CD4-positive, alpha-beta T cell (primary cell): ENCODE data around the gene KCNK13. TPM values are rescaled to one million over a fixed set of nuclear protein-coding genes. Genes with fewer than 3 reads are reported as not detected.
"Not testable (repeated sequence)": the region's sequence is repeated elsewhere in the genome, so short reads cannot be mapped to it uniquely, and the experiment has no call there.

Experiments
- ATAC-seq: fragments of 200-7000 bp; cut with Tn5 transposase; one replicate; pipeline ENCODE4 v1.10.0; 2022; ENCODE audit warnings: mild to moderate bottlenecking; ENCODE audit not compliant: poor library complexity
- CTCF ChIA-PET: fragments of 350-600 bp; sonication (Branson Sonifier 250); formaldehyde crosslinking; loops from one replicate; lab custom pipeline; 2021; ENCODE audit warnings: antibody characterized with exemption, inconsistent platforms; lab: Charles Lee
- POLR2A ChIA-PET: fragments of 350-600 bp; sonication (Branson Sonifier 250); formaldehyde crosslinking; loops from one replicate; lab custom pipeline; 2021; ENCODE audit warnings: antibody characterized with exemption, inconsistent platforms; lab: Charles Lee
- DNase-seq, 14 experiments: peaks; one replicate each; pipeline ENCODE4 v3.0.0-alpha.2; 2013 to 2020; ENCODE audit warnings: mixed read lengths in 2 of 14
- H3K27ac ChIP-seq, 2 donors: one replicate each; pipeline versions ENCODE4 v1.5.1 to v1.7.0; 2013; ENCODE audit warnings: low read length in 2 of 2, low read depth in 1 of 2, mild to moderate bottlenecking in 1 of 2
- H3K27me3 ChIP-seq, 2 experiments: 1 replicate in 1 of 2; 2 replicates in 1 of 2; pipeline versions ENCODE4 v1.6.1 to v1.7.0; 2013; ENCODE audit warnings: low read length in 2 of 2, control low read depth in 1 of 2, mild to moderate bottlenecking in 1 of 2, moderate library complexity in 1 of 2; ENCODE audit not compliant: insufficient read depth in 2 of 2, control insufficient read depth in 1 of 2
- H3K36me3 ChIP-seq: one replicate; pipeline ENCODE4 v1.6.1; 2013; ENCODE audit warnings: low read length, control low read depth; ENCODE audit not compliant: insufficient read depth
- H3K4me1 ChIP-seq: one replicate; pipeline ENCODE4 v1.6.1; 2013; ENCODE audit warnings: low read length, control low read depth; ENCODE audit not compliant: insufficient read depth
- H3K4me3 ChIP-seq: one replicate; pipeline ENCODE4 v1.5.1; 2013; ENCODE audit warnings: mild to moderate bottlenecking, low read length, moderate library complexity
- H3K9me3 ChIP-seq, 2 experiments: 1 replicate in 1 of 2; 2 replicates in 1 of 2; pipeline versions ENCODE4 v1.6.1 to v1.7.0; 2013; ENCODE audit warnings: low read length in 2 of 2, mild to moderate bottlenecking in 2 of 2, control low read depth in 1 of 2, moderate library complexity in 1 of 2; ENCODE audit not compliant: control insufficient read depth in 1 of 2, insufficient read depth in 1 of 2
- H3K27ac Mint-ChIP-seq: one replicate; pipeline ENCODE4 v1.8.0; 2020; ENCODE audit warnings: mixed read lengths
- H3K27me3 Mint-ChIP-seq: one replicate; pipeline ENCODE4 v1.8.0; 2021; ENCODE audit warnings: mixed read lengths
- H3K36me3 Mint-ChIP-seq: one replicate; pipeline ENCODE4 v1.8.0; 2021; ENCODE audit warnings: low read depth, mixed read lengths
- H3K4me1 Mint-ChIP-seq: one replicate; pipeline ENCODE4 v1.8.0; 2021; ENCODE audit warnings: low read depth, mixed read lengths
- H3K4me3 Mint-ChIP-seq: one replicate; pipeline ENCODE4 v1.8.0; 2020; ENCODE audit warnings: mild to moderate bottlenecking, mixed read lengths
- H3K9me3 Mint-ChIP-seq: one replicate; pipeline ENCODE4 v1.8.0; 2020; ENCODE audit warnings: mixed read lengths
- intact Hi-C, 2 experiments: fragments of 100-400 bp; cut with DNase I in 1 of 2; cut with micrococcal nuclease in 1 of 2; formaldehyde crosslinking; loops; one replicate each; pipeline versions ENCODE4 v1.15.1 to v1.9.0; 2023 to 2025; cut with DNase I, micrococcal nuclease
- total RNA-seq, 174 experiments: library from RNA in 2 of 174; stranded (reverse) in 2 of 174; gene quantifications; one replicate each; pipeline ENCODE4 v1.2.3 and lab custom pipeline; 2021 to 2026
- TF ChIP-seq, protein P1 (sequence below): fragments of 200-600 bp; IDR thresholded peaks from one replicate; pipeline ENCODE4 v1.8.0; 2022; ENCODE audit warnings: antibody characterized with exemption, mild to moderate bottlenecking

KCNK13 gene
- total RNA-seq, 2 experiments from 2014 or later, result not detected

DNA sequence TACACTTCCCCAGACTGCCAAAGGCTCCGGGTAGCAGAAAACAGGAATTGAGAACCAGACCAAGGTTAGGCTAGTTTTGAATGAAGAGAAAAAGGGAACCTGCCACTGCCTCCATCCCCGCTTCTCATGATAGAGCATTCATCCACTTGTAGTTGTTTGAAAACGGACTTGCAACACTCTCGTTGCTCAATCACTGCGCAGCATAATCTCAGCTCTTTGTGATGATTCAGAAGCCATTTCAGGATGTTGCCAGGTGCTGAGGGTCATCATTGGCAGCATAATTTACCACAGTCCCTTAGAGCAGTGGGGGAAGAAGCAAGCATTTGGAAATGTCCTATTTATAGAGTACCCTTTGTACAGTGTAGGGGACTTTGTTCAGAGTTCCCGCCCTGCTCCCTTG, 25.6 kb downstream of the KCNK13 start:
- no peak overlapping the region for H3K27ac ChIP-seq
- Mint-ChIP-seq H3K9me3 (no peaks in the 10 kb centered on the region), H3K4me3 (no peak overlapping the region), H3K27me3 (peaks cover 37% of the 10 kb centered on the region), H3K4me1 (no peaks in the 10 kb centered on the region), H3K36me3 (no peaks in the 10 kb centered on the region), H3K27ac (no peak overlapping the region)
- ATAC-seq (peak; percentile 17), DNase-seq (peak in 3 of 14 experiments; percentile 30 to 73 (median 69))
- no peaks in the 10 kb centered on the region for H3K9me3 ChIP-seq
- ChIA-PET CTCF (no interaction called here), POLR2A (no interaction called here)
- peaks cover 4 to 10% of the 10 kb centered on the region in 2 experiments for H3K27me3 ChIP-seq
- H3K4me3 ChIP-seq, result no peak overlapping the region
- H3K4me1 ChIP-seq, result no peaks in the 10 kb centered on the region
- no peaks in the 10 kb centered on the region for H3K36me3 ChIP-seq
- intact Hi-C loops, result no loop called here
- TF ChIP-seq, protein P1, sequence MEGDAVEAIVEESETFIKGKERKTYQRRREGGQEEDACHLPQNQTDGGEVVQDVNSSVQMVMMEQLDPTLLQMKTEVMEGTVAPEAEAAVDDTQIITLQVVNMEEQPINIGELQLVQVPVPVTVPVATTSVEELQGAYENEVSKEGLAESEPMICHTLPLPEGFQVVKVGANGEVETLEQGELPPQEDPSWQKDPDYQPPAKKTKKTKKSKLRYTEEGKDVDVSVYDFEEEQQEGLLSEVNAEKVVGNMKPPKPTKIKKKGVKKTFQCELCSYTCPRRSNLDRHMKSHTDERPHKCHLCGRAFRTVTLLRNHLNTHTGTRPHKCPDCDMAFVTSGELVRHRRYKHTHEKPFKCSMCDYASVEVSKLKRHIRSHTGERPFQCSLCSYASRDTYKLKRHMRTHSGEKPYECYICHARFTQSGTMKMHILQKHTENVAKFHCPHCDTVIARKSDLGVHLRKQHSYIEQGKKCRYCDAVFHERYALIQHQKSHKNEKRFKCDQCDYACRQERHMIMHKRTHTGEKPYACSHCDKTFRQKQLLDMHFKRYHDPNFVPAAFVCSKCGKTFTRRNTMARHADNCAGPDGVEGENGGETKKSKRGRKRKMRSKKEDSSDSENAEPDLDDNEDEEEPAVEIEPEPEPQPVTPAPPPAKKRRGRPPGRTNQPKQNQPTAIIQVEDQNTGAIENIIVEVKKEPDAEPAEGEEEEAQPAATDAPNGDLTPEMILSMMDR, result no peak

DNA sequence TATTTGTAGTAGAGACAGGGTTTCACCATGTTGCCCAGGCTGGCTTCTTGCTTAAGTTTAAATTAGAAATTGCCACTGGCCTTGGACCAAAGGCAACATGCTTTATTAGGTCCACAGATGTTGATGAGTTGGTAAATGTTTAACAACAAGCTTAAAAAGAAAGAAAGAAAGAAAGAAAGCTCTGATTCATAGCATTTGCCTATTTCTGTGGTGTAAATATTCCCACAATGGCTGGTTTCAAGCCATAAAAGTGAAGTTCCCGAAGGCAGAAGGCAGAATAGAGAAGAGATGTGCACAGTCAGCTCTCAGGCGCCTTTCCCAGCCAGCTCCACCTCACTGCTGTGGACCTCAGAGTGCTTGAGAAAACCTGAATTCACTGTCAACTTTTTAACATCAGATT, 26.4 kb downstream of the KCNK13 start:
- Mint-ChIP-seq H3K36me3 (no peaks in the 10 kb centered on the region), H3K4me3 (no peak overlapping the region), H3K27me3 (peaks cover 42% of the 10 kb centered on the region), H3K9me3 (no peaks in the 10 kb centered on the region), H3K4me1 (no peaks in the 10 kb centered on the region), H3K27ac (no peak overlapping the region)
- Histone ChIP-seq H3K4me1 (no peaks in the 10 kb centered on the region), H3K27me3 (peaks cover 4 to 10% of the 10 kb centered on the region in 2 experiments), H3K36me3 (no peaks in the 10 kb centered on the region), H3K9me3 (no peaks in the 10 kb centered on the region), H3K27ac (no peak overlapping the region), H3K4me3 (no peak overlapping the region)
- intact Hi-C loops, result no loop called here
- ChIA-PET CTCF (no interaction called here), POLR2A (no interaction called here)
- TF ChIP-seq, protein P1, result no peak
- ATAC-seq (no peak), DNase-seq (no peak)

DNA sequence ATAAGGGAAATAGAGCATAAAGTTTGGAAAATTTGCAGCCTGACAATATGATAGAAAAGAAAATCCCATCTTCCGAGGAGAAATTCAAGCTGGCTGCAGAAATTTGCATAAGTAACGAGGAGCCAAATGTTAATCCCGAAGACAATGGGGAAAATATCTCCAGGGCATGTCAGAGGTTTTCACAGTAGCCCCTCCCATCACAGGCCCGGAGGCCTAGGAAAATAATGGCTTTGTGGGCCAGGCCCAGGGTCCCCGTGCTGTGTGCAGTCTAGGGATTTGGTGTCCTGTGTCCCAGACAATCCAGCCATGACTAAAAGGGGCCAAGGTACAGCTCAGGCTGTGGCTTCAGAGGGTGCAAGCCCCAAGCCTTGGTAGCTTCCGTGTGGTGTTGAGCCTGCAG, 27.7 kb downstream of the KCNK13 start:
- H3K4me3 Mint-ChIP-seq, H3K4me3 ChIP-seq, CTCF ChIA-PET, H3K9me3 ChIP-seq, H3K4me1 Mint-ChIP-seq, H3K9me3 Mint-ChIP-seq, H3K27ac ChIP-seq, H3K36me3 Mint-ChIP-seq, DNase-seq, POLR2A ChIA-PET, H3K36me3 ChIP-seq, H3K4me1 ChIP-seq, H3K27me3 ChIP-seq, ATAC-seq, H3K27ac Mint-ChIP-seq, intact Hi-C loops: not testable (repeated sequence)
- peaks cover 45% of the 10 kb centered on the region for H3K27me3 Mint-ChIP-seq

DNA sequence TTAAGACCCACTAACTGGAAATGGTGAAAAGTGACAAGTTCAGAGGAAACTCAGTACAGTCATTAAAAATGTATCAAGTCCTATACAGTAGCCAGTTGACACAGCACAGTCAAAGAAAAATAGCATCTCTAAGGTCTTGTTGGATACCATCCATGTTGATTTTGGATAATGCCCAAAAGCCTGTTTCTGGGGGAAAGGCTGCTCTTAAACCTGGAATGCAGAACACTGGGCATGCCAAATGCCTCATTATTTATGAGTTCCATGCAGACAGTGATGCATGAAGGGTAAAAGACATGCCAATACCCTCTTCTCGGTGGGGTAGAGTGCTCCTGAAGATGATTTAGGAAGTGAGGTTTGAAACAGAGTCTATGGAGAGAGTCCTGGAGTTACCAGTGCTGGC, 29.6 kb downstream of the KCNK13 start:
- Mint-ChIP-seq H3K9me3 (no peaks in the 10 kb centered on the region), H3K27ac (no peak overlapping the region), H3K27me3 (peaks cover 42% of the 10 kb centered on the region), H3K4me1 (no peaks in the 10 kb centered on the region), H3K4me3 (no peak overlapping the region), H3K36me3 (no peaks in the 10 kb centered on the region)
- H3K9me3 ChIP-seq, result no peaks in the 10 kb centered on the region
- no peaks in the 10 kb centered on the region for H3K4me1 ChIP-seq
- no peak for ATAC-seq
- no peaks in the 10 kb centered on the region for H3K36me3 ChIP-seq
- CTCF ChIA-PET, result no interaction called here
- peaks cover 2 to 10% of the 10 kb centered on the region in 2 experiments for H3K27me3 ChIP-seq
- intact Hi-C loops, result no loop called here
- no peak for DNase-seq
- POLR2A ChIA-PET, result interaction anchor here (0.6 kb wide), 1 partner anchor 626 kb away, joined by 3 read pairs; no protein-coding TSS in a partner anchor
- H3K4me3 ChIP-seq, result no peak overlapping the region
- no peak overlapping the region for H3K27ac ChIP-seq
- TF ChIP-seq, protein P1, result no peak
